HepG2 (cell line): ENCODE results near the gene NUP133. TPM values are rescaled to one million over a fixed set of nuclear protein-coding genes. Genes with fewer than 3 reads are reported as not detected.
A peak's percentile ranks its signal among the peaks of the same experiment; 100 is the strongest.

Experiments used
- ATAD3A ChIP-seq: sonication (generic); formaldehyde crosslinking; IDR thresholded peaks from 2 replicates; pipeline ENCODE4 v1.4.0; 2020; ENCODE audit warnings: missing genetic modification reagents
- CHD2 ChIP-seq: IDR thresholded peaks from 2 replicates; pipeline ENCODE4 v1.6.1; 2011; ENCODE audit warnings: low read depth, low read length, improper control_type of control experiment
- EEA1 ChIP-seq: sonication (generic); formaldehyde crosslinking; IDR thresholded peaks from 2 replicates; pipeline ENCODE4 v1.5.1; 2020; ENCODE audit warnings: mild to moderate bottlenecking, missing genetic modification reagents, borderline replicate concordance
- KMT2A ChIP-seq: sonication (generic); formaldehyde crosslinking; IDR thresholded peaks from 2 replicates; pipeline ENCODE4 v1.4.0; 2020; ENCODE audit warnings: missing genetic modification reagents
- NR2F2 ChIP-seq: IDR thresholded peaks from 2 replicates; pipeline ENCODE4 v1.6.1; 2012; ENCODE audit warnings: low read depth, inconsistent platforms, borderline replicate concordance
- SAFB2 ChIP-seq: sonication (generic); formaldehyde crosslinking; IDR thresholded peaks from 2 replicates; pipeline ENCODE4 v1.5.1; 2020; ENCODE audit warnings: missing genetic modification reagents, low read depth, mild to moderate bottlenecking, borderline replicate concordance
- SRSF4 ChIP-seq: fragments of 200-400 bp; formaldehyde crosslinking; IDR thresholded peaks from one replicate; pipeline ENCODE4 v1.6.1; 2018; ENCODE audit warnings: mild to moderate bottlenecking, low read depth, low read length, moderate library complexity; ENCODE audit not compliant: poor library complexity, severe bottlenecking
- TMF1 ChIP-seq: sonication (generic); formaldehyde crosslinking; IDR thresholded peaks from 2 replicates; pipeline ENCODE4 v1.8.1; 2022; ENCODE audit warnings: low read depth, missing genetic modification reagents
- ZNF225 ChIP-seq: sonication (generic); formaldehyde crosslinking; IDR thresholded peaks from 2 replicates; pipeline ENCODE4 v1.4.0; 2020; ENCODE audit warnings: mild to moderate bottlenecking, missing genetic modification reagents
- ZNF605 ChIP-seq: sonication (generic); formaldehyde crosslinking; IDR thresholded peaks from 2 replicates; pipeline ENCODE4 v1.8.0; 2022; ENCODE audit warnings: mild to moderate bottlenecking, missing genetic modification reagents
- polyA plus RNA-seq, 8 experiments: library from polyadenylated mRNA; depleted of rRNA in 3 of 8; stranded (reverse) in 7 of 8; unstranded in 1 of 8; fragments of >200 nt; fragmentation: Illumina TruSeq in 4 of 8; extraction: Trizol in 4 of 8; gene quantifications; 2 replicates each; pipeline versions ENCODE4 v1.2.1 to v1.2.3, GENCODE V29; 2011 to 2016; ENCODE audit warnings: low read depth in 4 of 8, missing spikeins in 1 of 8, mixed read lengths in 1 of 8; ENCODE audit not compliant: insufficient read depth in 1 of 8
- total RNA-seq, 5 experiments: library from RNA; depleted of rRNA; stranded (reverse); fragments of >200 nt; fragmentation: Illumina TruSeq; extraction: Trizol; gene quantifications; 2 replicates each; pipeline ENCODE4 v1.2.3, GENCODE V29; 2016; ENCODE audit warnings: low read depth in 1 of 5
- TF ChIP-seq, protein P1 (sequence below): sonication (generic); formaldehyde crosslinking; IDR thresholded peaks from 2 replicates; pipeline ENCODE4 v1.5.0; 2020; ENCODE audit warnings: missing genetic modification reagents
- TF ChIP-seq, protein P2 (sequence below): IDR thresholded peaks from 2 replicates; pipeline ENCODE4 v1.6.1; 2016
- TF ChIP-seq, protein P3 (sequence below): IDR thresholded peaks from 2 replicates; pipeline ENCODE4 v1.6.1; 2012; ENCODE audit warnings: low read length, improper control_type of control experiment
- TF ChIP-seq, protein P4 (sequence below): sonication (generic); formaldehyde crosslinking; IDR thresholded peaks from 2 replicates; pipeline ENCODE4 v1.9.0; 2021; ENCODE audit warnings: missing genetic modification reagents, borderline replicate concordance
- TF ChIP-seq, protein P5 (sequence below): sonication (generic); formaldehyde crosslinking; IDR thresholded peaks from 2 replicates; pipeline ENCODE4 v1.4.0; 2020; ENCODE audit warnings: mild to moderate bottlenecking, missing genetic modification reagents
- TF ChIP-seq, protein P6 (sequence below): IDR thresholded peaks from 2 replicates; pipeline ENCODE4 v1.6.1; 2016; ENCODE audit warnings: missing compliant biosample characterization, missing genetic modification reagents, borderline replicate concordance

The NUP133 gene
- total and polyA plus RNA-seq, 2 of the 13 experiments (the other 11 are each of a cell fraction or from before 2014, with no cell fraction given): 17.7 to 45.6 TPM

DNA sequence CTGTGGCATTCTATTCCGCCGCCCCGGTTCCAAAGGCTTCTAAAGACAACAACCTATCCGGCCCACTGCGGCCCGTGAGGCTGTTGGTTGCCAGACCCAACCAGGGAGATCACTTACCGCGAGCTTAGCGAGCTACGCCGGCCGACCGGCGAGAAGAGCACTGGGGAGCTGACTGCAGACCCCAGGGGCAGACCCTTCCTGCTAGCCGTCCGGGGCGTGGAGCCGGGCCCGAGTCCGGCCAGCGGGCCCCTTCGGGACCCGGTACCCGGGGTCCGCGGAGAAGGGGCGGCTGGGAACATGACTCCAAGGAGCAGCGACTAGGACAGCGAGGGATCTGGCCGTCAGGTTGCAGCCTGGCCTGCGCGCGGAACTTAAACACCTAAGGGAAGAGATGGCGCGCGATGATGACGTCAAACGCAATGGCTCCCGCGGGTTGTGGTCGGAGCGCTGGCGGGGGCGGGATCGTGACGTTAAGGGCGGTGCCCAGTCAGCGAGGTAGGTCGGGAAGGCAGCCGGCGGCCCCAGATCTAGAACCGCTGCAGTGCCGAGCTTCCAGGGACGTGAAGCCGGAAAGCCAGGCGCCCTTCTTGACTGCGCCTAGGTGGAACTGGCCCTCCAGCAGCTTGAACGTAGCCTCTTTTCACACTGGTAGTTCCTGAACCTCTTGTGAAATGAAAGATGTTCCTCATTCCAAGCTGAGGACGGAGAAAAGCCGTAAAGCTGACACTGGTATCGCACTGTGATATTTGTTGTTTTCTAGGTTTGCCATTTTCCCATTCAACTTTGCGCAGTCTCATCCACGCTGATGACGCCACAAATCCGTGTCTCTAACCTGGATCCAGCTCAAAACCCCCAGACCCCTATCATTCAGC, at the start of gene NUP133 (continued):
- TF ChIP-seq, protein P1, sequence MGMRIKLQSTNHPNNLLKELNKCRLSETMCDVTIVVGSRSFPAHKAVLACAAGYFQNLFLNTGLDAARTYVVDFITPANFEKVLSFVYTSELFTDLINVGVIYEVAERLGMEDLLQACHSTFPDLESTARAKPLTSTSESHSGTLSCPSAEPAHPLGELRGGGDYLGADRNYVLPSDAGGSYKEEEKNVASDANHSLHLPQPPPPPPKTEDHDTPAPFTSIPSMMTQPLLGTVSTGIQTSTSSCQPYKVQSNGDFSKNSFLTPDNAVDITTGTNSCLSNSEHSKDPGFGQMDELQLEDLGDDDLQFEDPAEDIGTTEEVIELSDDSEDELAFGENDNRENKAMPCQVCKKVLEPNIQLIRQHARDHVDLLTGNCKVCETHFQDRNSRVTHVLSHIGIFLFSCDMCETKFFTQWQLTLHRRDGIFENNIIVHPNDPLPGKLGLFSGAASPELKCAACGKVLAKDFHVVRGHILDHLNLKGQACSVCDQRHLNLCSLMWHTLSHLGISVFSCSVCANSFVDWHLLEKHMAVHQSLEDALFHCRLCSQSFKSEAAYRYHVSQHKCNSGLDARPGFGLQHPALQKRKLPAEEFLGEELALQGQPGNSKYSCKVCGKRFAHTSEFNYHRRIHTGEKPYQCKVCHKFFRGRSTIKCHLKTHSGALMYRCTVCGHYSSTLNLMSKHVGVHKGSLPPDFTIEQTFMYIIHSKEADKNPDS (CRISPR knock-in tag): no peak
- TF ChIP-seq ZNF605 (CRISPR knock-in tag): peak; percentile 89
- TF ChIP-seq SAFB2 (CRISPR knock-in tag): peak; percentile 81; the same call in 1 of the 2 replicates
- no peak for TF ChIP-seq ZNF225 (CRISPR knock-in tag)
- no peak for TF ChIP-seq ATAD3A (CRISPR knock-in tag)
- TF ChIP-seq EEA1: no peak
- TF ChIP-seq, protein P2, sequence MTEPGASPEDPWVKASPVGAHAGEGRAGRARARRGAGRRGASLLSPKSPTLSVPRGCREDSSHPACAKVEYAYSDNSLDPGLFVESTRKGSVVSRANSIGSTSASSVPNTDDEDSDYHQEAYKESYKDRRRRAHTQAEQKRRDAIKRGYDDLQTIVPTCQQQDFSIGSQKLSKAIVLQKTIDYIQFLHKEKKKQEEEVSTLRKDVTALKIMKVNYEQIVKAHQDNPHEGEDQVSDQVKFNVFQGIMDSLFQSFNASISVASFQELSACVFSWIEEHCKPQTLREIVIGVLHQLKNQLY: peak; percentile 68; the same call in 1 of the 2 replicates
- TF ChIP-seq, protein P3, sequence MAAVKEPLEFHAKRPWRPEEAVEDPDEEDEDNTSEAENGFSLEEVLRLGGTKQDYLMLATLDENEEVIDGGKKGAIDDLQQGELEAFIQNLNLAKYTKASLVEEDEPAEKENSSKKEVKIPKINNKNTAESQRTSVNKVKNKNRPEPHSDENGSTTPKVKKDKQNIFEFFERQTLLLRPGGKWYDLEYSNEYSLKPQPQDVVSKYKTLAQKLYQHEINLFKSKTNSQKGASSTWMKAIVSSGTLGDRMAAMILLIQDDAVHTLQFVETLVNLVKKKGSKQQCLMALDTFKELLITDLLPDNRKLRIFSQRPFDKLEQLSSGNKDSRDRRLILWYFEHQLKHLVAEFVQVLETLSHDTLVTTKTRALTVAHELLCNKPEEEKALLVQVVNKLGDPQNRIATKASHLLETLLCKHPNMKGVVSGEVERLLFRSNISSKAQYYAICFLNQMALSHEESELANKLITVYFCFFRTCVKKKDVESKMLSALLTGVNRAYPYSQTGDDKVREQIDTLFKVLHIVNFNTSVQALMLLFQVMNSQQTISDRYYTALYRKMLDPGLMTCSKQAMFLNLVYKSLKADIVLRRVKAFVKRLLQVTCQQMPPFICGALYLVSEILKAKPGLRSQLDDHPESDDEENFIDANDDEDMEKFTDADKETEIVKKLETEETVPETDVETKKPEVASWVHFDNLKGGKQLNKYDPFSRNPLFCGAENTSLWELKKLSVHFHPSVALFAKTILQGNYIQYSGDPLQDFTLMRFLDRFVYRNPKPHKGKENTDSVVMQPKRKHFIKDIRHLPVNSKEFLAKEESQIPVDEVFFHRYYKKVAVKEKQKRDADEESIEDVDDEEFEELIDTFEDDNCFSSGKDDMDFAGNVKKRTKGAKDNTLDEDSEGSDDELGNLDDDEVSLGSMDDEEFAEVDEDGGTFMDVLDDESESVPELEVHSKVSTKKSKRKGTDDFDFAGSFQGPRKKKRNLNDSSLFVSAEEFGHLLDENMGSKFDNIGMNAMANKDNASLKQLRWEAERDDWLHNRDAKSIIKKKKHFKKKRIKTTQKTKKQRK: no peak
- TF ChIP-seq SRSF4: no peak
- TF ChIP-seq, protein P4, sequence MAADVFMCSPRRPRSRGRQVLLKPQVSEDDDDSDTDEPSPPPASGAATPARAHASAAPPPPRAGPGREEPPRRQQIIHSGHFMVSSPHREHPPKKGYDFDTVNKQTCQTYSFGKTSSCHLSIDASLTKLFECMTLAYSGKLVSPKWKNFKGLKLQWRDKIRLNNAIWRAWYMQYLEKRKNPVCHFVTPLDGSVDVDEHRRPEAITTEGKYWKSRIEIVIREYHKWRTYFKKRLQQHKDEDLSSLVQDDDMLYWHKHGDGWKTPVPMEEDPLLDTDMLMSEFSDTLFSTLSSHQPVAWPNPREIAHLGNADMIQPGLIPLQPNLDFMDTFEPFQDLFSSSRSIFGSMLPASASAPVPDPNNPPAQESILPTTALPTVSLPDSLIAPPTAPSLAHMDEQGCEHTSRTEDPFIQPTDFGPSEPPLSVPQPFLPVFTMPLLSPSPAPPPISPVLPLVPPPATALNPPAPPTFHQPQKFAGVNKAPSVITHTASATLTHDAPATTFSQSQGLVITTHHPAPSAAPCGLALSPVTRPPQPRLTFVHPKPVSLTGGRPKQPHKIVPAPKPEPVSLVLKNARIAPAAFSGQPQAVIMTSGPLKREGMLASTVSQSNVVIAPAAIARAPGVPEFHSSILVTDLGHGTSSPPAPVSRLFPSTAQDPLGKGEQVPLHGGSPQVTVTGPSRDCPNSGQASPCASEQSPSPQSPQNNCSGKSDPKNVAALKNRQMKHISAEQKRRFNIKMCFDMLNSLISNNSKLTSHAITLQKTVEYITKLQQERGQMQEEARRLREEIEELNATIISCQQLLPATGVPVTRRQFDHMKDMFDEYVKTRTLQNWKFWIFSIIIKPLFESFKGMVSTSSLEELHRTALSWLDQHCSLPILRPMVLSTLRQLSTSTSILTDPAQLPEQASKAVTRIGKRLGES (CRISPR knock-in tag): no peak
- TF ChIP-seq NR2F2: no peak; the same call in 1 of the 2 replicates
- TF ChIP-seq KMT2A (CRISPR knock-in tag): peak; percentile 96
- no peak for TF ChIP-seq TMF1 (CRISPR knock-in tag)
- TF ChIP-seq, protein P5, sequence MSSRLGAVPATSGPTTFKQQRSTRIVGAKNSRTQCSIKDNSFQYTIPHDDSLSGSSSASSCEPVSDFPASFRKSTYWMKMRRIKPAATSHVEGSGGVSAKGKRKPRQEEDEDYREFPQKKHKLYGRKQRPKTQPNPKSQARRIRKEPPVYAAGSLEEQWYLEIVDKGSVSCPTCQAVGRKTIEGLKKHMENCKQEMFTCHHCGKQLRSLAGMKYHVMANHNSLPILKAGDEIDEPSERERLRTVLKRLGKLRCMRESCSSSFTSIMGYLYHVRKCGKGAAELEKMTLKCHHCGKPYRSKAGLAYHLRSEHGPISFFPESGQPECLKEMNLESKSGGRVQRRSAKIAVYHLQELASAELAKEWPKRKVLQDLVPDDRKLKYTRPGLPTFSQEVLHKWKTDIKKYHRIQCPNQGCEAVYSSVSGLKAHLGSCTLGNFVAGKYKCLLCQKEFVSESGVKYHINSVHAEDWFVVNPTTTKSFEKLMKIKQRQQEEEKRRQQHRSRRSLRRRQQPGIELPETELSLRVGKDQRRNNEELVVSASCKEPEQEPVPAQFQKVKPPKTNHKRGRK (CRISPR knock-in tag): no peak
- TF ChIP-seq, protein P6, sequence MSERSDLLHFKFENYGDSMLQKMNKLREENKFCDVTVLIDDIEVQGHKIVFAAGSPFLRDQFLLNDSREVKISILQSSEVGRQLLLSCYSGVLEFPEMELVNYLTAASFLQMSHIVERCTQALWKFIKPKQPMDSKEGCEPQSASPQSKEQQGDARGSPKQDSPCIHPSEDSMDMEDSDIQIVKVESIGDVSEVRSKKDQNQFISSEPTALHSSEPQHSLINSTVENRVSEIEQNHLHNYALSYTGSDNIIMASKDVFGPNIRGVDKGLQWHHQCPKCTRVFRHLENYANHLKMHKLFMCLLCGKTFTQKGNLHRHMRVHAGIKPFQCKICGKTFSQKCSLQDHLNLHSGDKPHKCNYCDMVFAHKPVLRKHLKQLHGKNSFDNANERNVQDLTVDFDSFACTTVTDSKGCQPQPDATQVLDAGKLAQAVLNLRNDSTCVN (CRISPR knock-in tag): peak; percentile 93
- peak; percentile 90 for TF ChIP-seq CHD2
